HG03159 (cell line): ENCODE data around the gene POU5F1.
"Not testable (repeated sequence)": the region's sequence is repeated elsewhere in the genome, so short reads cannot be mapped to it uniquely, and the experiment has no call there.

Experiments used
- ATAC-seq: cut with Tn5 transposase; IDR thresholded peaks from one replicate; pipeline ENCODE4 v1.9.1; 2021; ENCODE audit warnings: mild to moderate bottlenecking, moderate library complexity; ENCODE audit not compliant: unreplicated experiment

Gene POU5F1

DNA sequence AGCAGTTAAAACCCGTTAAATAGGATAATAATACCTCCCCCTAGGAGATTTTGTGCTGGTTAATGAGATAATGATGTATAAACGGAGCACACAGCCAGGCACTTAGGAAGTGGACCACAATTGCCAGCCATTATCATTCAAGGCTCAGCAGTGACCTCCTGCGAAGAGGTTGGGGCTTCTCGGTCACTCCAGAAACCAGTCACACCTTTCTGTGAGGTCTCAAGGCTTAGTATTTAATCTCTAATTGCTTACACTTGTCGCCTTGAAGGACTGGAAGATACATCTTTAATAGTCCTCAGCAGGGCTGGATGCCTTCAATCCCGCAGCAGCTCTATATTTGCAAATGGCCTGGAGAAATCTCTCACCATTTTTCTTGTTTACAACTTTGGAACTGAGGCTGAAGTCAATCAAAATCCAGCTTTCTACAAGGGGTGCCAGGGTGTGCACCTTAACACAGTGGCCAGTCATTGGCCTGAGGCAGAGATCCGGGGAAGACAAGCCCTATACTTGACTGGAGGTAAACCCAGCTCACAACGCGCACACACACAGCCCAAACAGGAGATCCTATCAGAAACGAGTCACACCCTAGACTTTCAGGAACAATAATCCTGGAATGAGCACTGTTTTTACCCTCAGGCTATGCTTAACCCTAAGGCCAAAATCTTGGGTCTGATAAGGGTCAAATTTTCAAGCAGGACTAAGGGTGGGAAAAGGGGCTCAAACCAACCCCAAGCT lies 1.2 kb downstream of the POU5F1 start:
- ATAC-seq, result no peak

DNA sequence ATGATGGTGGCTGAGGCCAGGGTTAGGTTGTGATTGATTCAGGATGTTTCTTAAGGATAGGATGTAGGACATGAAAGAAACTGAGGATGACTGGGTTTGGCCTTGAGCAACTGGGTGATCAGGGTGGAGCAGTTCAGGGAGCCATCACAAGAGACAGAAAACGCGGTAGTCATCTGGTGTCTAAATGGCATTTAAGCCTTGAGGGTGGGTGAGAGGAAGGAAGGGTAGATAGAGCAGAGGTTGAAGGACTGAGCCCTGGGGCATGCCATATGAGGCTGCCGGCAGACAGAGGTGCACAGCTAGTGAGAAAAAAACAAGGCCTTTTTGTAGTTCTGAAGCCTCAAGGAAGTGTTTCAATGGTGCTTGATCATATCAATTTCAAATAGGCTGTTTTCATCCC lies 1.9 kb downstream of the POU5F1 start:
- no peak for ATAC-seq

DNA sequence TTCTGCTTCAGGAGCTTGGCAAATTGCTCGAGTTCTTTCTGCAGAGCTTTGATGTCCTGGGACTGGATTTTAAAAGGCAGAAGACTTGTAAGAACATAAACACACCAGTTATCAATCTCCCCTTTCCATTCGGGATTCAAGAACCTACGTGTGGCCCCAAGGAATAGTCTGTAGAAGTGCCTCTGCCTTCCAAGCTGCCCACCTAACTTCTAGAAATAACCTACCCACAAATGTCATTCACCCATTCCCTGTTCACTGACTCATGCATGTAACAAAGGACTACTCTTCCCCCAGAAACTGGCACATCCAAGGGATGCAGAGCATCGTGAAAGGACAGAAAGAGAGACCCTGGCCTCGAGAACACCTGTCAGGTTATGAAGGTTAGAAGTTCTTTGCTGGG lies 4.5 kb downstream of the POU5F1 start:
- ATAC-seq, result no peak

DNA sequence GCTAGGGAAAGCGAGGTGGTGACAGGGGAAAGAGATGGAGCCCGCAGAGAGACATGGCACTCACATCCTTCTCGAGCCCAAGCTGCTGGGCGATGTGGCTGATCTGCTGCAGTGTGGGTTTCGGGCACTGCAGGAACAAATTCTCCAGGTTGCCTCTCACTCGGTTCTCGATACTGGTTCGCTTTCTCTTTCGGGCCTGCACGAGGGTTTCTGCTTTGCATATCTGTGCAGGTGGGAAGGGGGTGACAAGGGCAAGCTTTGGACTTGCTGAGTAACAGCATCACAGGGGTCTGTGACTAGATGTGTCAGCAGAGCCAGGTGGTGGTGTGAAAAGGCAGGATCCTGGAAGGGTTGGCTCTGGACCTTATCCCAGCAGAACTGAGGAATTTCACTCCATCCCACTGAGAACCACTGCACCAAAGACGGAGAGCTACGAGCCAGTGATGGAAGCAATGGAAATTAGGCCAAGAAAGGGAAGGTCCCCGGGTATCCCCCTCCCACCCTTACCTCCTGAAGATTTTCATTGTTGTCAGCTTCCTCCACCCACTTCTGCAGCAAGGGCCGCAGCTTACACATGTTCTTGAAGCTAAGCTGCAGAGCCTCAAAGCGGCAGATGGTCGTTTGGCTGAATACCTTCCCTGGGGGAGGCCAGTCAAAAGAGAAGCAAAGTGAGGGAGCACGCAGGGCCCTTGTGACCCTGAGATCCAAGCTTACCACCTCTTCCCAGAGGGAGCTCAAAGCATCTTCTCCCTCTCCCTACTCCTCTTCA lies 5.2 kb downstream of the POU5F1 start:
- not testable (repeated sequence) for ATAC-seq

DNA sequence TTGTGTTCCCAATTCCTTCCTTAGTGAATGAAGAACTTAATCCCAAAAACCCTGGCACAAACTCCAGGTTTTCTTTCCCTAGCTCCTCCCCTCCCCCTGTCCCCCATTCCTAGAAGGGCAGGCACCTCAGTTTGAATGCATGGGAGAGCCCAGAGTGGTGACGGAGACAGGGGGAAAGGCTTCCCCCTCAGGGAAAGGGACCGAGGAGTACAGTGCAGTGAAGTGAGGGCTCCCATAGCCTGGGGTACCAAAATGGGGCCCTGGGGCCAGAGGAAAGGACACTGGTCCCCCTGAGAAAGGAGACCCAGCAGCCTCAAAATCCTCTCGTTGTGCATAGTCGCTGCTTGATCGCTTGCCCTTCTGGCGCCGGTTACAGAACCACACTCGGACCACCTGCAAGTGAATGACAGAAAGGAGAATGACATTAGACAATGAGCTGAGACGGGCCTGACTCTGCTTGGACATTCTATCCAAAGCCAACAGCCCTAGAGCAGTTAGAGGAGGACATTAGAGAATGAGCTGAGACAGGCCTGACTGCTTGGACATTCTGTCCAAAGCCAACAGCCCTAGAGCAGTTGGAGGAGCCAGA lies 5.9 kb downstream of the POU5F1 start:
- ATAC-seq, result not testable (repeated sequence)

DNA sequence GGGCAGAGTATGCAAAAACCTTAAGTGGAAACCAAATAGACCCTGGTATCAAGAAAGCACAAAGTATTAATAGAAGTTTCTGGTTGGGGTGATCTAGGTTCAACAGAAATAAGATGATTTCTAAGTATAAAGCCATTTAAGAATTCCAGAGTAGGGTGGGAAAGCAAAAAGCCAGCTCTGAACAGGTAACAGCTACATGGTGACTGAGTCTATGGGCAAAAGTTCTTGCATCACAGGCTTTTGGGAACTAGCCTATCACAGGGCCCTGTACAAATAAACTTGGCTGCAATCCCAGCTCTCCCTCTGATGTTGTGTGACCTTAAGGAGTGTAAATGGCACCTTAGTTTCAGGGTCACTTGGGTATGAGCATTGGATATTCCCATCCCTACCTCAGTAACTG lies 6.6 kb downstream of the POU5F1 start:
- no peak for ATAC-seq

DNA sequence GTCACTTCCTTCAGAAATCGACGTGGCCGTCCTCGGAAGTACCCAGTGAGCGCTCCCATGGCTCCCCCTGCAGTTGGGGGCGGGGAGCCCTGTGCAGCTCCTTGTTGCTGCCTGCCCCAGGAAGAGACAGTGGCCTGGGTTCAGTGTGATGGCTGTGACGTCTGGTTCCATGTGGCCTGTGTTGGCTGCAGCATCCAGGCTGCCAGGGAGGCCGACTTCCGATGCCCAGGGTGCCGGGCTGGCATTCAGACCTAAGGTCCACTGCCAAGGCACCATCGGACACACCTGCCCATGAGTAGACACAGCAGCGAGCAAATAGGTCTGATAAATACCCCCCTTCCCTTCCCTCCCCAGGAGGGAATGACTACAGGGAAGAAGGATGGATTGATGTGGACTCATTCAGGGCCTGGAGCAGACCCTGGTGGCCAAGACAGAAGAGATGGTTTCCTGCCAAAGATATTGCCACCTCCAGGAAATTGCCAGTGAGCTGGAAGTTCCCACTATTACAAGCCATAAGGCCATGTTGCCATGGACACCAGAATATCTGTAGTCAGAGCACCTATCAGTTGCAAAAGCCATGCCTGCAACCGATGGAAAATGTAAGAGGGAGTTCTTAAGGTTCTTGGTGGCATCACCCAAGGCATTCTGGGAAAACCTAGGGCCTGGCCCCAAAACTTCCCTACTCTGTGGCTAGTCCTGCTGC lies 7.9 kb downstream of the POU5F1 start:
- ATAC-seq, result no peak

DNA sequence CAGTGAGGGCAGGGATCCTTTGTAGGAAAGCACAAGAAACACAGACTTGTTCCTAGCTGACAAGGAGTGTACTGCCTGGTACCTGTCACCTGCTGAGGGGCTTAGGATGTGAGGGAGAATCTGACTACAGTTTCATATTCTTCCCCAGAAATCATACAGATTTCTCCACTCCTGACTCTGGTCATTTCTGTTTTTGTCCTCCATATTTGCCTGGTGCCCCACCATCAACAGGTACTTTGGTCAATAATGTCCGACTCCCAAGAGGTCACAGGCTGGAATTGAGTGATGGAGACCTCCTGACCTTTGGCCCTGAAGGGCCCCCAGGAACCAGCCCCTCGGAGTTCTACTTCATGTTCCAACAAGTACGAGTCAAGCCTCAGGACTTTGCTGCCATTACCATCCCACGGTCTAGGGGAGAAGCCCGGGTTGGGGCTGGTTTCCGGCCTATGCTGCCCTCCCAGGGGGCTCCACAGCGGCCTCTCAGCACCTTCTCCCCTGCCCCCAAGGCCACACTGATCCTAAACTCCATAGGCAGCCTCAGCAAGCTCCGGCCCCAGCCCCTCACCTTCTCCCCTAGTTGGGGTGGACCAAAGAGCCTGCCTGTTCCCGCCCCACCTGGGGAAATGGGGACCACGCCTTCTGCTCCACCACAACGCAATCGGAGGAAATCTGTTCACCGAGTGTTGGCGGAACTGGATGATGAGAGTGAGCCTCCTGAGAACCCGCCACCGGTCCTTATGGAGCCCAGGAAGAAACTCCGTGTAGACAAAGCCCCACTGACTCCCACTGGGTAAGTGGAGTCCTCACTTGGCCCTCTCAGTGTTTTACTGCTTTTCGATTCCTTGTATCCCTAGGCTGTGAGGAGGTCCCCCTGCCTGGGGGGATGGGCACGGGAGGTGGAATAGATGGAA lies 9.0 kb downstream of the POU5F1 start:
- ATAC-seq, result no peak

DNA sequence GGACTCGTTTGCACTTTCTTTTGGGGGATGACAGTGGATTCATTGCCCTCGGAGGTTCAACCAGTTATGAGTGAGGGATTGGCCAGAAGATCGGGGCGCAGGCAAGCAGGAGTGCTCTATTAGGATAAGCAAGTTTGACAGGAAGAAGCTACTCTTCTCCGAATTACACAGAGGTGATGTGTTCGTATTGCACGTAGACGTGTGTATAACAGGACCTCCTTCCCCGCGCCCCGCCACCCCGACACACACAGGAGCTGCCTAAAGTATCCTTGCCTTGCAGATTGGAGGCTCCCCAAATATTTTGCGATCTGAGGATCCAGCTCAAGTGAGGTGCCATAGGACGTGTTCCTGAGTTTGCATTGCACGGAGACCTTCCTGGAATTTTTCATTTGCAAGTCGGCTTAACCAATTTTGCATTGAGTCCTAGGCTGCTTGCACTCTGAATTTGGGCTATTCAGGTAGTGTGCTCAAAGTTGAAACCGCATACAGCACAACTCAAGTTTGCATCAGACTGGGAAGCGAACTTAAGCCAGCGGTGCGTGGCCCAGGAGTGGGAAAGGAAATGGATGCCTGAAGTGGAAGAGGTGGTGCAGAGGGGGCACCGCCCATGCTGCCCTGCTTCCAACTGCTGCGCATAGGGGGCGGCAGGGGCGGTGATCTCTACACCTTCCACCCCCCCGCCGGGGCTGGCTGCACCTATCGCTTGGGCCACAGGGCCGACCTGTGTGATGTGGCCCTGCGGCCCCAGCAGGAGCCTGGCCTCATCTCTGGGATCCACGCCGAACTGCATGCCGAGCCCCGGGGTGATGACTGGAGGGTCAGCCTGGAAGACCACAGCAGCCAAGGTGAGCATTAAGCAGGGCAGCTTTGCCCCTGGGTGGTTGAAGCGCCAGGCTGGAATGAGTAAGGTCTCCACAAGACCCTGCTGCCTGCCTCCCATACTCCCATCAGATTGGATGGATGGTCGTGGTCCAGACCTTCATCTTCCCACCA lies 11.3 kb downstream of the POU5F1 start:
- ATAC-seq, result peak; percentile 3

DNA sequence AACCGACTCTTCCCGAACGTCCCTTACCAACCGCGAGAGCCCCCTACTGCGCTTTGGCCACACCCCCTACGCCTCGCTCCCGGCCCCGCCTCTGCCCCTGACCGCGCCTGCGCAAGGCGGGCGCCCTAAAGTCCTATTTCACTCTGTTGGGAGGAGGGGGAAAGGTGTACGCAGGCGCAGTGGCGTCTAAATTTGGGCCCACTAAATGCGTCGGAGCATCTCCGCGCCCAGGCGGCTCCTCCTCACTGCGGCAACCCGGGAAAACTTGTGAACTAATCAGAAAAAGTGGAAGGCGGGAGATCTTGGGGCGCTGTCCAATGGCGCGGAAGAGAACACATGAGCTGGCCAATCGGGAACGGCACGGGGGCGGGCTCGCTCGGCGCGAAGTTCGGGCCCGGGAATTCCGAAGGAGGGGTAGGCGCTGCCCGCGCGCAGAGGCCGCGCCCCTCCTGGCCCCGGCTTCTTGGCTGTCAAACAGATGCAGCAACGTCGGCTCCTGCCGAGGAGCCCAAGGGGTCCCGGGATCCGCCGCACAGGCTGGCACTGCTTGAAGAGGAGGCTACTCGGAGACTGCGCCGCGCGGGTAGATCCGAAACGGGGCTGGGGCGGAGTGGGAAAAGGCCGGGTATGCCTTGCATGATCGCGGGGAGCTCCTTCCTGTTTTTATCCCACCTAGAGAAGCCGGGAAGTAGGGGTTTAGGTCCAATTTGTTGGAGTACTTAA lies 12.2 kb downstream of the POU5F1 start, which contains the start of gene TCF19:
Gene TCF19, plus strand, starts transcription at position 450 of the 723 bp plus-strand sequence. CDS start 881 bp downstream, outside the sequence.
- ATAC-seq, result peak; percentile 85

DNA sequence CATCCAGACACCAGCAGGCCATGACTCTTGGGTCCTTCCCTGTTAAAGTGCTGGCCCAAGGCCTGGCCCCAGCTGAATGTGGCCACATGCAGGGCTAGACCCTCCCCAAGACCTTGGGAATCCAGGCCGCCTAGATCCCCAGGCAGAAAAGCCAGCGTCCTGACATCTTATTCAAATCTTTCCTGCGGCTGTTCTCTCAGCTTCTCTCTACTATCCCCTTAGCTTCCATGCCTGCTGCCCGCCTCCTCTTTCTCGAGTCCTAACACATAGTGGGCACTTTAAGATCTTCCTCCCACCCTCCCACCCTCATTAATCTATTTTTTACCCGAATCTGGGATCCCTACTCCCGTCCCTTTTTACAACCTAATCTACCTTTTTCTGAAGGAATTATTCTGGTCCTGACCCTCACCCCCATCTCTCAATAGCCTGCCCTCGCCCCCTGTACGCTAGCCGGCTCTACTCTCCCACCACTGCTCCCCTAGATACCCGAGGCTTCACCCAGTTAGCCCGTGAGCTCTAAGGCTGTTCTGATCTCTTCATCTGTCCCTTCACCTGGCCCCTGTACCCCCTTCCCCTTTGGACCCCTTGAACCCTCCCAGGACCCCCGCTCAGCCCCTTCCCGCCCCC lies 12.9 kb downstream of the POU5F1 start, which contains the start of gene CCHCR1:
Gene CCHCR1, minus strand, starts transcription at position 290 of the 627 bp plus-strand sequence. Its CDS starts 202 bp downstream, at position 88.
- ATAC-seq, result peak; percentile 3

DNA sequence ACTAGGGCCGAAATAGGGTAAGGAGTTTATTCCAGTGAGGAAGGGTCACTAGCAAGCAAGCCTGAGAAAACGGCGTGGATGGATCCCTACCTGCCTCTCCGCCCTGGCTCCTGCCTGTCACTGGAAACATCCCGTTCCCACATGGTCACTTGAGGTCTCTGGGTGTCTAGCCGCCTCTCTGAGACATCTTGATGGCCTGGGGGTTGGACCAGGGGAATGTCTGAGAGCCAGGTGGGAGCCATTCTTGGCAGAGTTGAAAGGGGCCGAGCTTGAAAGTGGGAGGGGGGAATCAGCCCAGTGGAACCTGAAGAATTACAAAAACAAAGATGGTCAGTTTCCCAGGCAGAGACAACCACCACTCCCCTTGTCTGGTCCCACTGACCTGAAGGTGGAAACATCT lies 13.8 kb downstream of the POU5F1 start:
- no peak for ATAC-seq

DNA sequence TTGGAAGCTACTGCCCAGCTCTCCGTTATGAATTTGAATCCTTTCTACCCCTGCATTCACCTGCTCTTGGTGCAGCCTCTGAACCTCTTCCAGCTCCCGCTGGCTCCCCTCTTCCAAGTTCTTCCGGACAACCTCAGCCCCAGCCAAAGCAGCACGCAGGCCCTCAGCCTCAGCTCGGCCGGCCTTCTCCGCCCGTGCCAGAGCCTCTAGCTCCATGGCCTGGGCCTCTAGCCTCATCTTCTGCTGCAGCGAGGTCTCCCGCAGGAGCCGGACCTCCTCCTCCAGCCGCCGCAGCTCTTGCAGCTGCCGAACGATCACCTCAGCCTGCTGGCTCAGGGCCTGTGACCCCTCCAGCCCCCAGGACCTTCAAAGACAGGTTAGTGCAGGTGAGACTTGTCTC lies 16.0 kb downstream of the POU5F1 start:
- no peak for ATAC-seq

DNA sequence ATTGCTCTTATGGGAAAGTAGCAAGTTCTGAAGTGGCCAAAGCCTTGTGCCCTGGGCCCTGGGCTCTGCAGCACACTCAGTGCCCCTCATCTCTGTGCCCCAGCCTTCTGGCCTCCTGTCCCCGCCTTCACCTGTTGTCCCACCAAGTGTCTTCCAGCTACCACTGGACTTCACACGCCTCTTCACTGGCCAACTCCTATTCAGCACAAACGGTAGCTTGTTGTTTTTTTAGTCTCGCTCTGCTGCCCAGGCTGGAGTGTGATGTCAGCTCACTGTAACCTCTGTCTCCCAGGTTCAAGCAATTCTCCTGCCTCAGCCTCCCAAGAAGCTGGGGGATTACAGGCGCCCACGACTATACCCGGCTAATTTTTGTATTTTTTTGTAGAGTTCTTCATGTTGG lies 17.7 kb downstream of the POU5F1 start:
- no peak for ATAC-seq

DNA sequence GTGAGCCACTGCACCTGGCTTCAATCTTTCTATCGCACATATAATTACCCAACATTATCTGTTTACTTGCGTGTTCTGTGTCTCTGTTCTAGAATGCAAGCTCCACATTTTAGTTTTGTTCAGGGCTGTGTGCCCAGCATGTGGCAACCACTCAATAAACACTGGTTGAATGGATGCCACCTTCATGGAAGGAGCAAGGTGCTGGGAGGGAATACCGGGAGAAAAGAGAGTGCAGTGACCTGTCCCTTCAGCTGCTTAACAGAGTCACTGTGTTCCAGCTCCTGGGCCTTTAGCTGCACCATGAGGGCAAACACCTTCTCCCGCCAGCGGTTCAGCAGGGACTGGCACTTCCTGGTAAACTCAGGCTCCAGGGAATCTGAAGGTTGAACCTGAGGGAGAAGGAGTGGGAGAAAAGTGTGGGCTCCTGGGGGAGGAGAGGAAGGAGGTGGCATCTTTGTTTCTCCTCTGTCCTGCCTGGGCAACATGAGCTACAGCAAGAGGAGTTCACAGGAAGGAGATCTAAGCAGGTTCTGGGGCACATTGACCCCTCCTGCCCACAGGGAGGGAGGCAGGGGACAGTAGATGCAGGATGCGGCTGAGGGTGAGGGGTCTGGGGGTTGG lies 20.5 kb downstream of the POU5F1 start:
- ATAC-seq, result no peak

DNA sequence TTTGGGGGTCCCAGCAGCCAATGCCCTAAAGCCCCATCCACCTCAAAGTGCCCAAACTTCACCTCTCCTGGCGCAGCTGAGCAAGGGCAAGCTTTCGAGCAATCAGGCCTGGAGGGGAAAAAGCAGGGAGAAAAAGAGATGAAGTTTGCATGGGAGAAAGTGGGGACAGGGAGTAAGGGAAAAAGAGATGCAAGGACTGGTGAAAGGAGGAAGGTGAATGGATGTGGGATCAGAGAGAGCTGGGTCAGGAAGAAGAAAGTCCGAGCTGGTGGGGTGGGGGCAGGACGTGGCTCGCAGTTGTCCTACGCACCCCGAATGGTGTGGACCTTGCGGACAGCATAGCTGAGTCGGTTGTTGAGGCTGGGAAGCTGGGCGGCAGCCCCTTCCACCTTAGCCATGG lies 25.1 kb downstream of the POU5F1 start:
- no peak for ATAC-seq

DNA sequence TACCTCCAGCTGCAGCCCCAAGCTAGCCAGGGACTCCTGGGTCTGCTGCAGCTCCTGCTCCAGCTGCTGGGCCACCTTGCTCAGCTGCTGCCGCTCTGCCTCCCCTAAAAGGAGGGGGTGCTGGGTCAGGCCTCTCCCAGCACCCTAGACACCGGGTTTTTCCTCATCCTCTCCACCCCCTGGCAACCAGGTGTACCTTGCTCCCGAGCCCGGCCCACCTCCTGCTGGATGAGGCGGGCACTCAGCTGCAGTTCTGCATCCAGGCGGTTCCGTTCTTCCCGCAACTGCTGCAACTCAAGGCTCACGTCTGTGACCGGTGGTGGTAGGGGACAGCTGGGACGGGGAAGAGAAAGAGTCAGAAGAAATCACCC lies 25.5 kb downstream of the POU5F1 start:
- no peak for ATAC-seq
